SK-N-MC (cell line): ENCODE measurements around the gene CBX4.

Source experiments
- FOXP2 ChIP-seq: optimal IDR thresholded peaks from 2 replicates; pipeline ENCODE3; 2011; ENCODE audit warnings: mild to moderate bottlenecking, moderate library complexity; ENCODE audit not compliant: insufficient read depth; ENCODE audit errors: extremely low read length, control extremely low read depth
- POLR2AphosphoS5 ChIP-seq: IDR thresholded peaks from 2 replicates; pipeline ENCODE4 v1.6.1; 2012; ENCODE audit warnings: mild to moderate bottlenecking, low read depth, low read length, borderline replicate concordance

DNA sequence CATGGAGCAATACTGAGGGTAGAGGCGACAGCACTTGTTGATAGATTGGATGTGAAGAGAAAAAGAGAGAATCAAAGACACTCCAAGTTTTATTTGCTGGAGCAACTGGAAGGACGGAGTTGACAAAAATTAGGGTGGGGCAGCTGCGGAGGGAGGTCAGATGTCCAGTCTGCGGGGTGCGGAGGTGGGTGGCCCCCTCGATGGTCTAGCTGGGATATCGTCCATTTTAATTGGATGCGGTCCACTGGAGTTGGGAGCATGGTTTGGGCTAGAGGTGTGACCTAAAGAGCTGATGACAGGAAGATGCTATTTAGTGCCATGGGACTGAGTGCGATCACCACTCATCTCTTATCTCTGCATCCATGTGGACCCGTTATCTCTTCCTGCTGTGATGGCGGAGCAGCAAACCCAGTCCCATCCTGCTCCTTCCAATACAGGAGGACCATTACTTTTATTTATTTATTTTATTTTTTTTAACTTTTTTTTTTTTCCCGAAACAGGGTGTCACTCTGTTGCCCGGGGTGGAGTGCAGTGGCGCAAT lies 48.3 kb upstream of the CBX4 start:
- TF ChIP-seq FOXP2 (no peak), POLR2AphosphoS5 (no peak)
